Measurements from ENCODE around the gene ARHGEF33.

The ARHGEF33 gene

GRCh38 chr2:38948995-38949394 lies 59.3 kb downstream of the ARHGEF33 start:
- FAIRE-seq: no peak
- no peak for DNase-seq (ENCODE audit: extremely low spot score, insufficient read length, low read depth)

GRCh38 chr2:38951766-38952165 lies 62.1 kb downstream of the ARHGEF33 start:
- DNase-seq (ENCODE audit: extremely low spot score, insufficient read length, low read depth): no peak
- no peak for FAIRE-seq

GRCh38 chr2:38957972-38958371 lies 68.3 kb downstream of the ARHGEF33 start:
- FAIRE-seq: no peak

GRCh38 chr2:38959466-38959865 lies 69.8 kb downstream of the ARHGEF33 start:
- FAIRE-seq: no peak
- DNase-seq (ENCODE audit: extremely low spot score, insufficient read length, low read depth): no peak

More at GRCh38 chr2:38957972-38958371, 68.3 kb downstream of the ARHGEF33 start:
- DNase-seq (ENCODE audit: extremely low spot score, insufficient read length, low read depth): no peak

- no peak for FAIRE-seq
- DNase-seq (ENCODE audit: extremely low spot score, insufficient read length, low read depth): peak; percentile 62
Measured at GRCh38 chr2:38959938-38960608, 70.4 kb downstream of the ARHGEF33 start.

GRCh38 chr2:38960609-38961320 lies 71.1 kb downstream of the ARHGEF33 start:
- FAIRE-seq: no peak

GRCh38 chr2:38966006-38966405 lies 76.3 kb downstream of the ARHGEF33 start:
- FAIRE-seq: no peak
- no peak for DNase-seq (ENCODE audit: extremely low spot score, insufficient read length, low read depth)

More at GRCh38 chr2:38960609-38961320, 71.1 kb downstream of the ARHGEF33 start:
- no peak for DNase-seq (ENCODE audit: extremely low spot score, insufficient read length, low read depth)

GRCh38 chr2:38966678-38967077 lies 77.0 kb downstream of the ARHGEF33 start:
- FAIRE-seq: no peak
- DNase-seq (ENCODE audit: extremely low spot score, insufficient read length, low read depth): no peak

GRCh38 chr2:38968021-38968420 lies 78.3 kb downstream of the ARHGEF33 start:
- no peak for FAIRE-seq
- no peak for DNase-seq (ENCODE audit: extremely low spot score, insufficient read length, low read depth)

GRCh38 chr2:38971377-38971776 lies 81.7 kb downstream of the ARHGEF33 start:
- no peak for DNase-seq (ENCODE audit: extremely low spot score, insufficient read length, low read depth)
- FAIRE-seq: no peak

- DNase-seq (ENCODE audit: extremely low spot score, insufficient read length, low read depth): no peak
- no peak for FAIRE-seq
Measured at GRCh38 chr2:38973266-38973665, 83.6 kb downstream of the ARHGEF33 start.

GRCh38 chr2:38975042-38975441 lies 85.4 kb downstream of the ARHGEF33 start:
- FAIRE-seq (no peak), DNase-seq (ENCODE audit: extremely low spot score, insufficient read length, low read depth) (no peak)

- no peak for DNase-seq (ENCODE audit: extremely low spot score, insufficient read length, low read depth)
- FAIRE-seq: no peak
Measured at GRCh38 chr2:38977047-38977446, 87.4 kb downstream of the ARHGEF33 start.

GRCh38 chr2:38978296-38978903 lies 88.7 kb downstream of the ARHGEF33 start:
- no peak for DNase-seq (ENCODE audit: extremely low spot score, insufficient read length, low read depth)
- no peak for FAIRE-seq

GRCh38 chr2:38978908-38979307 lies 89.2 kb downstream of the ARHGEF33 start:
- FAIRE-seq (no peak), DNase-seq (ENCODE audit: extremely low spot score, insufficient read length, low read depth) (no peak)

- DNase-seq (ENCODE audit: extremely low spot score, insufficient read length, low read depth) (no peak), FAIRE-seq (no peak)
Measured at GRCh38 chr2:38981003-38981669, 91.5 kb downstream of the ARHGEF33 start.

GRCh38 chr2:38981670-38982357 lies 92.1 kb downstream of the ARHGEF33 start:
- DNase-seq (ENCODE audit: extremely low spot score, insufficient read length, low read depth) (no peak), FAIRE-seq (no peak)

GRCh38 chr2:38982498-38982897 lies 92.8 kb downstream of the ARHGEF33 start:
- no peak for FAIRE-seq

GRCh38 chr2:38988716-38989115 lies 99.0 kb downstream of the ARHGEF33 start:
- FAIRE-seq (no peak), DNase-seq (ENCODE audit: extremely low spot score, insufficient read length, low read depth) (no peak)

More at GRCh38 chr2:38982498-38982897, 92.8 kb downstream of the ARHGEF33 start:
- no peak for DNase-seq (ENCODE audit: extremely low spot score, insufficient read length, low read depth)

- FAIRE-seq: no peak
- DNase-seq (ENCODE audit: extremely low spot score, insufficient read length, low read depth): no peak
Measured at GRCh38 chr2:38991899-38992298, 102.2 kb downstream of the ARHGEF33 start.
